A549 (cell line): ENCODE results near the gene SURF1.

ENCODE experiments used
- NPAS2 ChIP-seq: fragments of 250-450 bp; sonication (Bioruptor Pico); IDR thresholded peaks from 2 replicates; pipeline ENCODE4 v1.8.0; 2022; ENCODE audit warnings: mild to moderate bottlenecking, moderate library complexity, borderline replicate concordance
- PBX3 ChIP-seq: IDR thresholded peaks from 2 replicates; pipeline ENCODE4 v1.6.1; 2012
- RFX5 ChIP-seq: fragments of 450-650 bp; IDR thresholded peaks from 2 replicates; pipeline ENCODE4 v1.7.1; 2014; ENCODE audit warnings: antibody characterized with exemption, mild to moderate bottlenecking, moderate library complexity
- SREBF2 ChIP-seq: fragments of 450-650 bp; IDR thresholded peaks from 2 replicates; pipeline ENCODE4 v1.6.1; 2014; ENCODE audit warnings: mild to moderate bottlenecking, moderate library complexity
- TP53 ChIP-seq: fragments of 250-450 bp; sonication (Bioruptor Pico); IDR thresholded peaks from 2 replicates; pipeline ENCODE4 v1.5.0; 2021; ENCODE audit warnings: mild to moderate bottlenecking, moderate library complexity
- TF ChIP-seq, protein P1 (sequence below): fragments of >200 bp; sonication (Bioruptor Twin); formaldehyde crosslinking; IDR thresholded peaks from 3 replicates; pipeline ENCODE4 v1.5.1; 2016

GRCh38 chr9:133370685-133371084 is 14.4 kb upstream of the SURF1 start:
- TF ChIP-seq, protein P1, sequence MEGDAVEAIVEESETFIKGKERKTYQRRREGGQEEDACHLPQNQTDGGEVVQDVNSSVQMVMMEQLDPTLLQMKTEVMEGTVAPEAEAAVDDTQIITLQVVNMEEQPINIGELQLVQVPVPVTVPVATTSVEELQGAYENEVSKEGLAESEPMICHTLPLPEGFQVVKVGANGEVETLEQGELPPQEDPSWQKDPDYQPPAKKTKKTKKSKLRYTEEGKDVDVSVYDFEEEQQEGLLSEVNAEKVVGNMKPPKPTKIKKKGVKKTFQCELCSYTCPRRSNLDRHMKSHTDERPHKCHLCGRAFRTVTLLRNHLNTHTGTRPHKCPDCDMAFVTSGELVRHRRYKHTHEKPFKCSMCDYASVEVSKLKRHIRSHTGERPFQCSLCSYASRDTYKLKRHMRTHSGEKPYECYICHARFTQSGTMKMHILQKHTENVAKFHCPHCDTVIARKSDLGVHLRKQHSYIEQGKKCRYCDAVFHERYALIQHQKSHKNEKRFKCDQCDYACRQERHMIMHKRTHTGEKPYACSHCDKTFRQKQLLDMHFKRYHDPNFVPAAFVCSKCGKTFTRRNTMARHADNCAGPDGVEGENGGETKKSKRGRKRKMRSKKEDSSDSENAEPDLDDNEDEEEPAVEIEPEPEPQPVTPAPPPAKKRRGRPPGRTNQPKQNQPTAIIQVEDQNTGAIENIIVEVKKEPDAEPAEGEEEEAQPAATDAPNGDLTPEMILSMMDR, result no peak
- no peak for TF ChIP-seq SREBF2
- TF ChIP-seq TP53 (CRISPR knock-in tag), result no peak
- TF ChIP-seq PBX3, result no peak
- TF ChIP-seq NPAS2 (CRISPR knock-in tag), result no peak
- TF ChIP-seq RFX5, result no peak
